NCI-H345 treated with DMSO at 0.1 percent for 48 hours (cell line): ENCODE data around the gene RPL32.

Experiments
- DNase-seq: peaks from one replicate; lab custom pipeline; 2025; ENCODE audit not compliant: unreplicated experiment; lab: John Stamatoyannopoulos, UW

The RPL32 gene

DNA sequence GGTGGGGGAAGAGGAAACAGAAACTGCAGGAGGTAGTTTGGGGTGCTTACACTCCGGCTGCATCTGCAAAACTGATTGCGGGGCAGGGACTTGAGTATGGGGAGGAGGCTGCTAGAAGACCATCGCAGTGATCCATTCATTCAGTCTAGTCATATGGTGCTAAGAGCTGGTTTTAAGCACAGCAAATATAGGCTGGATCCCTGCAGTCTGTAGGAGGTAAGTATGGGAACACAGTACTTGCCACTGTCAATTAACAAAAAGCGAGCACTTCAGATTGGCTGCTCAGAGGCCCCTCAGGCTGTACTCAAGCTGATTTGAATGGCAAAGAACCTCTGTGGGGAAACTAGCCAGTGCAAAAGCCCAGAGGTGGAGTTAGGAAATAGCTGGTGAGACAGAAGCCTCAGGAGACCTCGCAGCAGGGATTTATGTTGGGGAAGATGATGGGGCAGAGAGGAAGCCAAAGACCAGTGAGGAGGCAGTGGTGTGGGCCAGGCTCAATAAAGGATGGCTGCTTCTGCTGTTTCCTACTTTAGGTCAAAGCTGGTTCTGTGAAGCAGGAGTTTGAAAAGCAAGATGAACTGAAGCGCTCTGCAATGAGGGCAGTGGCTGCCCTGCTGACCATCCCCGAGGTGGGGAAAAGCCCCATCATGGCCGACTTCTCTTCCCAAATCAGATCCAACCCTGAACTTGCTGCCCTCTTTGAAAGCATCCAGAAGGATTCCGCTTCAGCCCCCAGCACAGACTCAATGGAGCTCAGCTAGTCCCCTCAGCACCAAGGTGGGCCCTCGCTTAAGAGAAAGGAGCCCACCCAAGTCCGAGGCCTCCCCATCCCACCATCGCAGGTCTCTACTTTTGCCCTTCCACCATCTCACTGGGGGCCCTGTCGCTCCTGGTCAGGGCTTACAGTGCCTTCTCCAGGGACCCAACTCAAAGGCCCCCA is 7.9 kb downstream of the RPL32 start:
- peak; percentile 45 for DNase-seq

DNA sequence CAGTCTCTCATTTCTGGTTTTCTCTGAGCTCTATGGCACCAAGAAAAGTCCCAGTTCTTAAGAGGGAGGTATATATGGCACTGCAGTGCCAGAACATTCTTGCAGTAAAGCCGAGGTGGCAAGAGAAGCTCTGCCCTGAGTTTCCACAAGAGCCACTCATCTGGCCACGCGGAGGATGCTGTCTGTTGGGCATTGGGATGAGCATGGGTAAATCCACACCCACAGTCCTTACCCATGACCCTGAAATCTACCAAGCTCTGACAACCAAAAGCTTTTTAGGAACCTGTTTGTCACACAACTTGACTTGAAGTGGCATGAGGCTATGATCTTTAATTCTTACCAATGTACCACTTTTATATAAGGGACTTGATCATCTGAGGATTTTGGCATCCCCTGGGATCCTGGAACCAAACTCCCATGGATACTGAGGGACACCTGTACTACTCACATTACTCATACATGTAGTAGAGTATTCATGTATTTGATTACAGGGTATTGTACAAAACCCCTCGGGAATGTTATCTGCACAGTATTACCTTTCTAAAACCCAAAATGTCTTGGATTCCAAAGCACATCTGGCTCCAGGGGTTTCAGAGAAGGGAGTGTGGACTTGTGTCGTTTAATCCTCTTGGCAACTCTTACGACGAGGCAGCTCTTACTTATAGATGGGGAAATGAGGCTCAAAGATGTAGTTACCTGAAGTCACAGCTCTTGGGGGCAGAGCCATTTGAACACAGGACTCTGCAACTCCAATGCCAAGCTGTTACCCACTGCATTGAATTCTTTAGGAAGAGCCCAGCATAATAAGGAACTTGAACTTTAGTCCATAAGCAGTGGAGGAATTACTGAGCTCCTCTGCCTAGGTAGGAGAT is 8.8 kb downstream of the RPL32 start:
- DNase-seq: no peak

DNA sequence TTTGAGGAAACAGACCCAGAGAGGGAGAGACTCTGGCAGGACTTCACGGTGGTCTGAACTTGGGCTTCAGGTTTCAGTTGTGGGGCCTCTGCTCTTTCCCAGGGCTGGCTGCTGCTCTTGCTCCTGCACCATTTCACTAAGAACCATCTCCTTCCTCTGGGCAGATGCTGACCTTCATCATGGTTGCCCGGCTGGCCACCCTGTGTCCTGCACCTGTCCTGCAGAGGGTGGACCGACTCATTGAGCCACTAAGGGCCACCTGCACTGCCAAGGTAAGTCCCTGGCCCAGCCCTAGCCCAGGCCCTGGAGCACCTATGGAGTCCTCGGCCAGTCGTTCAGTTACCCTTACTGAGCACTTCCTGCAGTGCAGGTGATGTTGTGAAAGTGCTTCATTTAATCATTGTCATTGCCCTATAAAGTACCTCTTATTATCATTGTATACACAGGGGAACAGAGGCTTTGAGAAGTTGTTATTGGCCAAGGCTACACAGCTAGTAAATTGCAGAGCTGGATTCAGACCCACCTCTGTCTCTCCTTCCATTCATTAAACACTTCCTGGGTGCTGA is 10.0 kb downstream of the RPL32 start:
- no peak for DNase-seq

DNA sequence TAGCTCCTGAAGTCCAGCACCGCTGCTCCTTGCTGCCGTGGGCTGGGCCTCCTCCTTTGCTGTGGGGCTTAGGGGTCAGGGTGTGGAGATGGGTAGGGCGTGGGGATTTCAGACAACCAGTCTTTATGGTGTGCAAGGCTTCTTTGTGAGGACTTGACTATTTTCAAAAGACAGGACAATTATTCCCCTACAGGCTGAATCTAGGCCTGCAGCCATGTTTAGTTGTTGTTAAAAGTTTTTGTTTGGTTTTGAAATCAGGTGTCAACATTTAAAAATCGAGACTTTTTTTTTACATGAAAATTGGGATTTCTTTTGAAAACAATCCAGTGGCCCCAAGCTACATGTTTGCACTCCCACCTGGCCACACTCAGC is 10.6 kb downstream of the RPL32 start:
- no peak for DNase-seq

DNA sequence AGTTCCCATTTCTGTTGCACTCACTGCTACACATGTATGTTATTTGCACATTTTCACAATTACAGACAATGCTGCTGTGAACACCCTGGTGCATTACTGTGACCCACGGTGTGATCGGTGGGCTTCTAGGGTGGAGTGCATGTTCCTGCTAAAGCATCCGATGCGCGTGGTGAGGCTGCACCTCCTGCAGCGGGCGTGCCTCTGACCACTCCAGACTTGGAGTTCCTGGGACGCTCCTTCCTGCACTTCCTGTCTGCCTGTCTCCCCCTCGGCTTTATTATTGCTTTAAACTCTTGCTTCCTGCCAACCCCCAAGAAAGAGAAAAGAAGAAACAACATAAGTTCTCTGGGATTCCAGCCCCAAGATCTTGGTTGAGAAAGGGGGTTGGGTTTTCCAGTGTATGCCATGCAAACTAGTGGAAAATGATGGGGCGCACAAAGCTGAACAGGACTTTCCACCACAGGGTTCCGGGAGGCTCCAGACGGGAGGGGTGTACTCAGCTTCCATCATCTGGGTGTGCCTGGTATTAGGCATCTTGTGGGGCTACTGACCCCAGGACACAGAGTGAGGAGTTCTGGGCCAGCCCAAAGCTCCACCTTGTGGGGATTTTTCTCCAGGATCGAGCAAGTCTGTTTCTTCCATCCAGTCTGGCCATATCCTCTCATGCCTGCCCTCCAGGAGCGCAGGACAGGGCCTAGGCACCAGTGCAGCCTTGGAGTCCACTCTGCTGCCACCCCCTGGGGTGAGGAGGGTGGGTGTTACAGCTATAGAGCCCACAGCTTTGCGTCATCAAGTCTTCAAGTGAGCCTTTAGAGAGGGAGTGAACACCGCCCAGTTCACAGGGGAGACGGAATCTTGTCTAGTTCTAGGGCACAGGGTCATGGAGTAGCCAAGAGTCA is 11.2 kb downstream of the RPL32 start:
- no peak for DNase-seq

DNA sequence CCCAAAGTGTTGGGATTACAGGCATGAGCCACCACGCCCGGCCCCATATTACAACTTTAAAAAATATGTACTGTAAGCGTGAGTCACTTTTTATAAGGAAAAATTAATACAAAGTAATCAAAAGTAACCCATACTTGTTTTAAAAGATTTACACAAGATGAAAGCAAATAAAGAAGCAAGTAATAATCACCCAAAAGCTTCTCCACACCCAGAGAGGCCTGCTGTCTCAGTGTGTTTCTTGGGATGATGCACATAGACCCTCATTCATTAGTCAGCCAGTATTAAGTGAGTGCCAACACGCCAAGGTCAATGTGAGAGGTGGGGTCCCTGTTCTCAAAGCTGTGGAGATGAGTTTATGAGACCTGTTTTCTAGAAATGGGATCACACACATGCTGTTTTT is 12.0 kb downstream of the RPL32 start:
- DNase-seq: no peak

DNA sequence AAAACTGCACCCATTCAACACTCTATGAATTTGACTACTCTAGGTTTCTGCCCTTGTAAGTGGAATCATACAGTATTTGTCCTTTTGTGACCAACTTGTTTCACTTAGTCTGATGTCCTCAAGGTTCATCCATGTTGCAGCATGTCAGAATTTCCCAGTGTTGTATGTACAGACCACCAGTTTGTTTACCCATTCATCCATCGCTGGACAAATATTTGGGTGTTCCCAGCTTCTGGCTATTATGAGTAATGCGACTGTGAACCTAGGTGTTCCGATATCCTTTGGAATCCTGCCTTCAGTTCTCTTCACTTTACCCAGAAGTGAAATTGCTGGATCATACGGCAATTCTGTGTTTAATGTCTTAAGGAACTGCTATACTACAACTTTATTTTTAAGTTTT is 12.6 kb downstream of the RPL32 start:
- no peak for DNase-seq

DNA sequence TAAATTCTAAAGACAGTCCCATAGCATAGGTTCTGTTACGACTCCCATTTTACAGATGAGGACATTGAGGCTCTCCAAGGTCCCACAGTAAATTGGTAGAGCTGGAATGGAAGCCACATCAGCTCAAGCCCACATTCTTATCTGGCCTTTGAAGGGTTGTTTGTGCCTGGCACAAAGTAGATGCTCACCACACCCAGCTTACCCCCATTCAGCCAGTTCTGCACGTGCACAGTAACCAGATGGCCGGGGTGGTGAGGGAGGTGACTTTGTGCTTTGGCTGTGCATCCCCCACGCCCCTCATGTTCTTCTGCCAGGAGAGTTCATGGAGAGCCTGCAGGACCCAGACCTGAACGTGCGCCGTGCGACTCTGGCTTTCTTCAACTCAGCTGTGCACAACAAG is 16.2 kb downstream of the RPL32 start:
- no peak for DNase-seq

DNA sequence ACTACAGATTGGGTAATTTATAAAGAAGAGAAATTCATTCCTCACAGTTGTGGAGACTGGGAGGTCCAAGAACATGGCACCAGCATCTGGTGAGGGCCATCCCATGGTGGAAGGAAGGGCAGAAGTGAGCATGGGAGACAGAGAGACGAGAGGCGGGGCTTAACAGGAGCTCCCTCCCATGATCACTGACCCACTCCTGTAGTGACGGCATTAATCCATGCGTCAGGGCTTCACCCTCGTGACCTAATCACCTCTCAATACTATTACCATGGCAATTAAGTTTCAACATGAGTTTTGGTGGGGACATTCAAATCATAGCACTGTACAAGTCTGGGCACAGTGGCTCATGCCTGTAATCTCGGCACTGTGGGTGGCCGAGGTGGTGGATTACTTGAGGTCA is 17.1 kb downstream of the RPL32 start:
- DNase-seq: no peak

DNA sequence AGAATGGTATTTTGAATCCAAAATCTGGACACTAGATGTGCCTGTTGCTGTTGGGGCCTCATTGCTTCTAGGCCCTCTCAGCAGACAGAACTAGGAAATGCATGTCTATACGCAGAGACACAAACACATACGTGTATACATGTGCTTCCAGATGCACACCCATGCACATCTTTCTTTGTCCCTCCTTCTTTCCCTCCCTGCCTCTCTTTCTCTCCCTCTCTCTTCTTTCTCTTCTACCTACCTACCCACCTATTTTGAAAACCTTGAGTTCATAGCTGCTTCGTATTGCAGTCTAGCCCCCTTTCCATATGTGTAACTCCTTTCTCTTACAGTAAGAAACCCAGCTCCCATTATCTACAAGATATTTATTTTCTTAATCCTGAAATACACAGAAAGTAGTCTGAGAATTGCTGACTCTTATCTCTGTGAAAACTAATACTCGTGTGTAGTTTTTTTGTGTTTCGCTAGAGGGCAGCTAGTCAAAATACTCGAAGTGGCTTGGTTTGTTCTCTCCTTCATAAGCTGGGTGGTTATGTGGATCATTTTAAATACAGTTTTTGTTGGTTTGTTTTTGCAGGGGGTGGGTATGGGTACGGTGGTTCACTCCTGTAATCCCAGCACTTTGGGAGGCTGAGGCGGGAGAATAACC is 18.5 kb downstream of the RPL32 start:
- no peak for DNase-seq

DNA sequence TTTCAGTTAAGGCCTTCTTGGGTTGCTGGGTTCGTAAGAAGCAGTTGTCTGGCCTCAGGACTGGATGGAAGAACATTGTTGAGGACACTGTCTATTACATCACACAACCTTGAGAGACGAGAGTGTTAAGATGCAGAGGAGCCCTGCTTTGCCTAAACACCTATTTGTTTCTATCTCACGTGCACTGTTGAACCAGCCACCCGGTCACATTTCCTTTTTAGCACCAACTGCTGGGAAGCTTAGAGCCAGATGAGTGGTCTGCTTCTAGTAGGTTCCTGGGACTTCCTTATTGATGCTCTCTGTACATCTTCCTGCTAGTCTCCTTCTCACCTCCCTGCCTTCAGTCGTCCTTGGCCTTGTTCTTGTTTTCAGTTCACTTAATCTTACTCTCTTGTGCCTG is 22.6 kb downstream of the RPL32 start:
- no peak for DNase-seq

DNA sequence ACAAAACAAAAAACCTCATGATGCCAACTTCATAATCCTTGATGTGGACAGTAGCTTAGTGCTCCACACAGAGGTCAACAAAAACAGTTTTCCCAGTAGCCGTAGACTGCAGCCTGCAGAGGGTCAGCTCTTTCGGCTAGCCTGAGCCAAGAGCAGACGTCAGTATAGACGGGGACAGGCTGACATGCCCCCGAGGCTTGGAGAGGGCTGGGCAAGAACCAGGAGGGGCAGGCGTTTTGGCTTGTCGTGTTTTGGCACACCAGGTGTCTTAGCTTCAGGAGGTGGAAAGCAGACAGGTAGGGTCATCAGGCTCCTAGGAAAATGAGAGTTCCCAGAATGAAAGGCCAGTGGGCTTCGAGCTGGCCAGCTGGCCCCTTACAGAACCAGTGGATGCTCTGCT is 23.1 kb downstream of the RPL32 start:
- no peak for DNase-seq

DNA sequence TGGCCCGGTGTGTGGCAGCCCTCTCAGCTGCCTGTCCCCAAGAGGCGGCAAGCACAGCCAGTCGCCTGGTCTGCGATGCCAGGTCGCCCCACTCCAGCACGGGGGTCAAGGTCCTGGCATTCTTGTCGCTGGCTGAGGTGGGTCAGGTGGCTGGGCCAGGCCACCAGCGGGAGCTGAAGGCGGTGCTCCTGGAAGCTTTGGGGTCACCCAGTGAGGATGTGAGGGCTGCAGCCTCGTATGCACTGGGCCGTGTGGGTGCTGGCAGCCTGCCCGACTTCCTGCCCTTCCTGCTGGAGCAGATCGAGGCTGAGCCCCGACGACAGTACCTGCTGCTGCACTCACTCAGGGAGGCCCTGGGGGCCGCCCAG is 24.0 kb downstream of the RPL32 start:
- no peak for DNase-seq

DNA sequence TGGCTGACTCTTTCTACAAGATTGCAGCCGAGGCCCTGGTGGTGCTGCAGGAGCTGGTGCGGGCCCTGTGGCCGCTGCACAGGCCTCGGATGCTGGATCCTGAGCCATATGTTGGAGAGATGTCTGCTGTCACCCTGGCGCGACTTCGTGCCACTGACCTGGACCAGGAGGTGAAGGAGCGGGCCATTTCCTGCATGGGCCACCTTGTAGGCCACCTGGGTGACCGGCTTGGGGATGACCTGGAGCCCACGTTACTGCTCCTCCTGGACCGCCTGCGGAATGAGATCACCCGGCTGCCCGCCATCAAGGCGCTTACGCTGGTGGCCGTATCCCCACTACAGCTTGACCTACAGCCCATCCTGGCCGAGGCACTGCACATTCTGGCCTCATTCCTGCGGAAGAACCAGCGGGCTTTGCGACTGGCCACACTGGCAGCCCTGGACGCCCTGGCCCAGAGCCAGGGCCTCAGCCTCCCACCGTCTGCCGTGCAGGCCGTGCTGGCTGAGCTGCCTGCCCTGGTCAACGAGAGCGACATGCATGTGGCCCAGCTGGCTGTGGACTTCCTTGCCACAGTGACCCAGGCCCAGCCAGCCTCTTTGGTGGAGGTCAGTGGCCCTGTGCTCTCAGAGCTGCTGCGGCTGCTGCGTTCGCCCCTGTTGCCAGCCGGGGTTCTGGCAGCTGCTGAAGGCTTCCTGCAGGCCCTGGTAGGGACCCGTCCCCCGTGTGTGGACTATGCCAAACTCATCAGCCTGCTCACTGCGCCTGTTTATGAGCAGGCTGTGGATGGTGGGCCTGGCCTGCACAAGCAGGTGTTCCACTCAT is 24.6 kb downstream of the RPL32 start:
- no peak for DNase-seq

DNA sequence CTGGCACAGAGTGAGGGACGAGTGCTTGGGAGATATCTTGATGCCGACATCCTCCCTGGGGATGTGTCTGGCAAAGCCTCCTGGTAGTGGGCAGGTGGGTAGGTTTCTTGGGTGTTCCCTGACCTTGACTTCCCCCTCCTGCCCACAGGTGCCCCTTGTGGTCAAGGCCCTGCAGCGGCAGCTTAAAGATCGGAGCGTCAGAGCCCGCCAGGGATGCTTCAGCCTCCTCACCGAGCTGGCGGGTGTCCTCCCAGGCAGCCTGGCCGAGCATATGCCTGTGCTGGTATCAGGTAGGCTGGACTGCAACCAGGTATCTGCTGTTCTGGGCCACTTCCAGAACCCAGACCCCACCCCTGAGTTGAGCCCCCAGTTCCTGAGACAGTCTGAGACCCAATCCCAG is 25.6 kb downstream of the RPL32 start:
- no peak for DNase-seq

DNA sequence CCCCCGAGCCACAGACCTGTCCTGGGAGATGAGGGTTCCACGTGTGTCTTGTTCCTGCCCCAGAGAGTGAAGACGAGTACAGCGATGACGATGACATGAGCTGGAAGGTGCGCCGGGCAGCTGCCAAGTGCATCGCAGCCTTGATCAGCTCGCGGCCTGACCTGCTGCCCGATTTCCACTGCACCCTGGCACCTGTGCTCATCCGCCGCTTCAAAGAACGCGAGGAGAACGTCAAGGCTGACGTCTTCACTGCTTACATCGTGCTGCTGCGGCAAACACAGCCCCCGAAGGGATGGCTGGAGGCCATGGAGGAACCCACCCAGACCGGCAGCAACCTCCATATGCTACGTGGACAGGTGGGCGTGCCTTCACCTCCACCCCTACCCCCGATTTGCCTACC is 26.3 kb downstream of the RPL32 start:
- DNase-seq: no peak

DNA sequence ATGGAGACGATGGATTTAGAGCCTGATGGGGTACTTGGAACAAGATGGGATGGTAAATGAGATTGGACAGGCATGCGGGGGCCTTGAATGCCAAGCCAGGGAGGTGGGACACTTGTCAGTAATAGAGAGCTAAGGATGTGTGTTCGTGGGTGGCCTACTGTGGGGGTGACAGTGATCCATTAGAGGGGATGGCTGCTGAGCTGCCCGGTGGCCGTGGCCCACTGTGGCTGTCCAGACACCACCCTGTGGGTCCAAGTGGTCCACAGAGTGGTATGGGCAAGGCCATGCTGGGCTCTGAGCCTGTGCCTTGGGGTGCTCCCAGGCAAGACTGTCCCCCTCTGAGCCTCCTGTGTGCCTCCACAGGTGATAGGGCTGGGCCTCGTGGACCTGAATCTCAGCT is 27.4 kb downstream of the RPL32 start:
- DNase-seq: no peak

DNA sequence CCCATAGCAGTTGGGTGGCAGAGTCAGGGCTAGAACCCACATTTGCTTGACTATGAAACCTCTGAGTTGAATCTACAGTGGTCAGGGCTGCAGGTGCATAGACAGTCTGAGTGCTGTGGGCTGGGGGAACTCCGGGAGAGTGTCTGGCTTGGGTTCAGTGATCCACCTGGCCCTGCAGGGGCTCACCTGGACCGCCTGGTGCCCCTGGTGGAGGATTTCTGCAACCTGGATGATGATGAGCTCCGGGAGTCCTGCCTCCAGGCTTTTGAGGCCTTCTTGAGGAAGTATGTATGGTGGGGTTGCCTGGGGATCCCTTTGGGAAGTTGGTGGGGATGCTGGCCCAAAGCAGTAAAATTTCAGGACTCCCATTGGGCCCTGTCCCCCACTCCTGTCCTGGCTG is 28.6 kb downstream of the RPL32 start:
- no peak for DNase-seq

DNA sequence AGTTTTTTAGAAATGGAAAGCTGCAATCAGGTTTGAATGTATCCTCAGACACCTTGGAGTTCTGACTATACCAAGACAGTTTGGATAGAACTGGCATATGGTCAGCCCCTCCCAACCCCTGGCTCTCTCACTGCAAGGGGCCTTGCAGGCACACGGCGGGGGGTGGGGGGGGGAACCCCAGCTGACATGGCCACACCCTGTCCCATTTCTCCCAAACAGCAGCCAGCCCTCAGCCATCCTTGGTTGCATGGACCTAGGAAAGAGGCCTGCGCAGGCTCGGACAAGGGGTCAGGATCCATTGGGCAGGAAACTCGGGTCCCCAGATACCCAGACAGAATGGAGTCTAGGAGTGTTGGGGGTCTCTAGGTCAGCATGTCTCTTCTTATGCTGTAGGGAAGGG is 30.4 kb downstream of the RPL32 start:
- DNase-seq: no peak
